WTC11 (cell line): ENCODE measurements around the gene MYL12B. TPM values are rescaled to one million over a fixed set of nuclear protein-coding genes. Genes with fewer than 3 reads are reported as not detected.

Source experiments
- ATAC-seq: fragments of 200-7000 bp; cut with Tn5 transposase; 2 replicates; pipeline ENCODE4 v1.10.0; 2021; ENCODE audit warnings: mild to moderate bottlenecking, moderate library complexity
- CTCF ChIA-PET: fragments of 300-600 bp; sonication (Branson Sonifier 250); formaldehyde crosslinking; loops from one replicate; lab custom pipeline; 2021; ENCODE audit warnings: antibody characterized with exemption; lab: Charles Lee
- POLR2A ChIA-PET: fragments of 350-600 bp; sonication (Branson Sonifier 250); formaldehyde crosslinking; loops from one replicate; lab custom pipeline; 2021; ENCODE audit warnings: antibody characterized with exemption; lab: Charles Lee
- DNase-seq: peaks from one replicate; pipeline ENCODE4 v3.0.0; 2021; ENCODE audit warnings: low spot score
- H3K27ac Mint-ChIP-seq: 2 replicates; pipeline ENCODE4 v1.8.0; 2021; ENCODE audit warnings: mixed read lengths
- H3K27me3 Mint-ChIP-seq: 2 replicates; pipeline ENCODE4 v1.8.0; 2021; ENCODE audit warnings: low read depth, mild to moderate bottlenecking, moderate library complexity, mixed read lengths
- H3K36me3 Mint-ChIP-seq: 2 replicates; pipeline ENCODE4 v1.8.0; 2021; ENCODE audit warnings: mixed read lengths
- H3K4me1 Mint-ChIP-seq: 2 replicates; pipeline ENCODE4 v1.8.0; 2022; ENCODE audit warnings: mixed read lengths
- H3K4me3 Mint-ChIP-seq: 2 replicates; pipeline ENCODE4 v1.8.0; 2021; ENCODE audit warnings: mild to moderate bottlenecking, moderate library complexity, mixed read lengths
- H3K9me3 Mint-ChIP-seq: 2 replicates; pipeline ENCODE4 v1.8.0; 2021; ENCODE audit warnings: mixed read lengths
- CBFB ChIP-seq: sonication (generic); formaldehyde crosslinking; IDR thresholded peaks from 2 replicates; pipeline ENCODE4 v1.8.1; 2022; ENCODE audit warnings: mild to moderate bottlenecking, low read depth, missing genetic modification reagents
- CTCF ChIP-seq: fragments of 200-600 bp; IDR thresholded peaks from 2 replicates; pipeline ENCODE4 v1.8.0; 2022; ENCODE audit warnings: antibody characterized with exemption
- EMX1 ChIP-seq: fragments of 250-450 bp; sonication (Bioruptor Pico); IDR thresholded peaks from 2 replicates; pipeline ENCODE4 v1.8.0; 2021; ENCODE audit warnings: mild to moderate bottlenecking
- ETV6 ChIP-seq: sonication (generic); formaldehyde crosslinking; IDR thresholded peaks from 2 replicates; pipeline ENCODE4 v1.8.1; 2022; ENCODE audit warnings: mild to moderate bottlenecking, missing genetic modification reagents
- HMGA2 ChIP-seq: fragments of 250-450 bp; sonication (Bioruptor Pico); IDR thresholded peaks from 2 replicates; pipeline ENCODE4 v1.4.0; 2021; ENCODE audit warnings: mild to moderate bottlenecking, moderate library complexity
- KAT7 ChIP-seq: sonication (generic); formaldehyde crosslinking; IDR thresholded peaks from 2 replicates; pipeline ENCODE4 v1.8.1; 2023; ENCODE audit warnings: missing genetic modification reagents, mild to moderate bottlenecking, borderline replicate concordance
- NFE2L1 ChIP-seq: sonication (generic); formaldehyde crosslinking; IDR thresholded peaks from 2 replicates; pipeline ENCODE4 v1.8.1; 2023; ENCODE audit warnings: missing genetic modification reagents
- OVOL2 ChIP-seq: fragments of 250-450 bp; sonication (Bioruptor Pico); IDR thresholded peaks from 2 replicates; pipeline ENCODE4 v1.9.0; 2021; ENCODE audit warnings: mild to moderate bottlenecking, borderline replicate concordance
- TEAD4 ChIP-seq: sonication (generic); formaldehyde crosslinking; IDR thresholded peaks from 2 replicates; pipeline ENCODE4 v1.8.0; 2022; ENCODE audit warnings: mild to moderate bottlenecking, missing genetic modification reagents
- ZBTB21 ChIP-seq: sonication (generic); formaldehyde crosslinking; IDR thresholded peaks from 2 replicates; pipeline ENCODE4 v1.8.1; 2023; ENCODE audit warnings: mild to moderate bottlenecking, missing genetic modification reagents, borderline replicate concordance
- ZBTB43 ChIP-seq: sonication (generic); formaldehyde crosslinking; IDR thresholded peaks from 2 replicates; pipeline ENCODE4 v1.8.1; 2023; ENCODE audit warnings: mild to moderate bottlenecking, missing genetic modification reagents
- ZNF219 ChIP-seq: sonication (generic); formaldehyde crosslinking; IDR thresholded peaks from 2 replicates; pipeline ENCODE4 v1.8.0; 2023; ENCODE audit warnings: missing genetic modification reagents, mild to moderate bottlenecking, borderline replicate concordance
- ZNF317 ChIP-seq: sonication (generic); formaldehyde crosslinking; IDR thresholded peaks from 2 replicates; pipeline ENCODE4 v1.8.1; 2023; ENCODE audit warnings: low read depth, mild to moderate bottlenecking, moderate library complexity, missing genetic modification reagents, borderline replicate concordance
- ZNF423 ChIP-seq: fragments of 250-450 bp; sonication (Bioruptor Pico); IDR thresholded peaks from 2 replicates; pipeline ENCODE4 v2.1.2; 2022; ENCODE audit warnings: mild to moderate bottlenecking, moderate library complexity
- ZNF425 ChIP-seq: fragments of 250-450 bp; sonication (Bioruptor Pico); conservative IDR thresholded peaks from 2 replicates; pipeline ENCODE4 v1.9.0; 2021; ENCODE audit warnings: mild to moderate bottlenecking
- ZNF671 ChIP-seq: fragments of 250-450 bp; sonication (Bioruptor Pico); IDR thresholded peaks from 2 replicates; pipeline ENCODE4 v1.8.0; 2021; ENCODE audit warnings: mild to moderate bottlenecking
- total RNA-seq: library from RNA; stranded (reverse); gene quantifications from 3 replicates; pipeline ENCODE4 v1.2.3, GENCODE V29; 2021
- TF ChIP-seq, protein P1 (sequence below): sonication (generic); formaldehyde crosslinking; IDR thresholded peaks from 2 replicates; pipeline ENCODE4 v1.8.1; 2023; ENCODE audit warnings: mild to moderate bottlenecking, missing genetic modification reagents, borderline replicate concordance

Gene MYL12B
- total RNA-seq, 1 experiment from 2014 or later, result 173 TPM

- no peak for TF ChIP-seq ZBTB43 (CRISPR knock-in tag)
- no peak for TF ChIP-seq NFE2L1 (CRISPR knock-in tag)
- no peak for TF ChIP-seq ETV6 (CRISPR knock-in tag)
- no peak for TF ChIP-seq TEAD4 (CRISPR knock-in tag)
- no peak for TF ChIP-seq ZBTB21 (CRISPR knock-in tag)
- TF ChIP-seq EMX1 (CRISPR knock-in tag), result 0 out of 2 replicates have a peak, but pooled peaks have one; percentile 25
- no peak for TF ChIP-seq ZNF425
- no peak for TF ChIP-seq ZNF423
Observed at GRCh38 chr18:3245853-3246634, 15.9 kb upstream of the MYL12B start (continued).

DNA sequence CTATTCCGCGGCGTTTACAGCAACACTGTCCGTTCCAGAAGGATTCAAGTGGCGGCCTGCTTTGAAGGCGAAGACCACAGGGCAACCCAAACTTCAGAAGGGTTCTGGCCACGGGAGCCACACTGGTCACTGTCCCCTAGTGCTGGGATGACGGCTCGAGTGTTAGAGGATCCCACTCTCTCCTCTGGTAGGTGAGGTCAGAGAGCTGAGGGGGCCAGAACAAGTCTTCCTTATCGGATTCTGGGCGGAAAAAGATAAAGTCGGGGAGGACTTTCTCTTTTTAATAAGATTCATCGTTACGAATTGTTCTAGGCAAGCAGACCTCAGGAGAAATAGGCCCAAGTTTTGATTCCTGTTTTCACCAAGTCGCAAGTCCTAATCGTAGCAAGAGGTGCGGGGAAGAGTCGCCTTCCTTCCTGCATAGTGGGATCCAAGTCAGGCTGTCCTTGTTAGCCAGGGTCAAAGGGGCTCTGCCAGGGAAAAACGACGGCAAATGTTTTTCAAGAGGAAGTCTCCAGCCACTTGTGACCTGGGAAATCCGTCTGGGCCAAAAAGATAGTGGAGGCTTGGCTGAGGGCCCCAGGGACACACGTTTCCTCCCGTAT is 15.2 kb upstream of the MYL12B start:
- Mint-ChIP-seq H3K27me3 (no peaks in the 10 kb centered on the region), H3K4me3 (peak overlapping the region; percentile 96), H3K27ac (peak overlapping the region; percentile 78), H3K4me1 (peaks cover 29% of the 10 kb centered on the region), H3K9me3 (peaks cover 10% of the 10 kb centered on the region), H3K36me3 (peaks cover 18% of the 10 kb centered on the region)
- POLR2A ChIA-PET, result interaction anchor here (0.6 to 1.8 kb wide), 9 partner anchors 14 to 1331 kb away, joined by 3 to 8 read pairs (median 3); partner anchors contain the start of gene LPIN2
- ATAC-seq (peak; percentile 3), DNase-seq (no peak)
- CTCF ChIA-PET, result interaction anchor here (0.6 to 2.5 kb wide), 41 partner anchors 13 to 623 kb away, joined by 3 to 21 read pairs (median 4); partner anchors contain the start of gene EMILIN2
- no peak for TF ChIP-seq CBFB (CRISPR knock-in tag)
- no peak for TF ChIP-seq OVOL2 (CRISPR knock-in tag)
- no peak for TF ChIP-seq ZNF671
- TF ChIP-seq ZNF219 (CRISPR knock-in tag), result no peak
- no peak for TF ChIP-seq CTCF
- TF ChIP-seq, all 79 proteins: peak for 0

GRCh38 chr18:3247240-3248061 is 14.5 kb upstream of the MYL12B start, which contains the start of gene MYL12A:
TSS of gene MYL12A (plus strand) at chr18:3247801. CDS start at chr18:3253248, 5,447 bp downstream.
- ATAC-seq, result peak; percentile 85
- Mint-ChIP-seq H3K4me1 (peaks cover 29% of the 10 kb centered on the region), H3K36me3 (peaks cover 11% of the 10 kb centered on the region), H3K27me3 (no peaks in the 10 kb centered on the region), H3K27ac (peak within 1 kb of the TSS; percentile 98), H3K9me3 (peaks cover 3% of the 10 kb centered on the region; the same call in 1 of the 2 replicates), H3K4me3 (peak within 1 kb of the TSS; percentile 96)
- peak; percentile 99 for DNase-seq
- POLR2A ChIA-PET, result interaction anchor here (0.6 to 1.6 kb wide), 6 partner anchors 14 to 1330 kb away, joined by 3 to 8 read pairs (median 4); partner anchors contain the start of gene MYL12B
- CTCF ChIA-PET, result interaction anchor here (0.6 to 2.5 kb wide), 11 partner anchors 18 to 524 kb away, joined by 3 to 21 read pairs (median 5); partner anchors contain the start of gene EMILIN2
- TF ChIP-seq, protein P1, sequence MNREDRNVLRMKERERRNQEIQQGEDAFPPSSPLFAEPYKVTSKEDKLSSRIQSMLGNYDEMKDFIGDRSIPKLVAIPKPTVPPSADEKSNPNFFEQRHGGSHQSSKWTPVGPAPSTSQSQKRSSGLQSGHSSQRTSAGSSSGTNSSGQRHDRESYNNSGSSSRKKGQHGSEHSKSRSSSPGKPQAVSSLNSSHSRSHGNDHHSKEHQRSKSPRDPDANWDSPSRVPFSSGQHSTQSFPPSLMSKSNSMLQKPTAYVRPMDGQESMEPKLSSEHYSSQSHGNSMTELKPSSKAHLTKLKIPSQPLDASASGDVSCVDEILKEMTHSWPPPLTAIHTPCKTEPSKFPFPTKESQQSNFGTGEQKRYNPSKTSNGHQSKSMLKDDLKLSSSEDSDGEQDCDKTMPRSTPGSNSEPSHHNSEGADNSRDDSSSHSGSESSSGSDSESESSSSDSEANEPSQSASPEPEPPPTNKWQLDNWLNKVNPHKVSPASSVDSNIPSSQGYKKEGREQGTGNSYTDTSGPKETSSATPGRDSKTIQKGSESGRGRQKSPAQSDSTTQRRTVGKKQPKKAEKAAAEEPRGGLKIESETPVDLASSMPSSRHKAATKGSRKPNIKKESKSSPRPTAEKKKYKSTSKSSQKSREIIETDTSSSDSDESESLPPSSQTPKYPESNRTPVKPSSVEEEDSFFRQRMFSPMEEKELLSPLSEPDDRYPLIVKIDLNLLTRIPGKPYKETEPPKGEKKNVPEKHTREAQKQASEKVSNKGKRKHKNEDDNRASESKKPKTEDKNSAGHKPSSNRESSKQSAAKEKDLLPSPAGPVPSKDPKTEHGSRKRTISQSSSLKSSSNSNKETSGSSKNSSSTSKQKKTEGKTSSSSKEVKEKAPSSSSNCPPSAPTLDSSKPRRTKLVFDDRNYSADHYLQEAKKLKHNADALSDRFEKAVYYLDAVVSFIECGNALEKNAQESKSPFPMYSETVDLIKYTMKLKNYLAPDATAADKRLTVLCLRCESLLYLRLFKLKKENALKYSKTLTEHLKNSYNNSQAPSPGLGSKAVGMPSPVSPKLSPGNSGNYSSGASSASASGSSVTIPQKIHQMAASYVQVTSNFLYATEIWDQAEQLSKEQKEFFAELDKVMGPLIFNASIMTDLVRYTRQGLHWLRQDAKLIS, result no peak
- TF ChIP-seq ZNF317 (CRISPR knock-in tag) (no peak), ZNF671 (no peak), KAT7 (CRISPR knock-in tag) (no peak; the same call in 1 of the 2 replicates), ZBTB21 (CRISPR knock-in tag) (no peak), HMGA2 (no peak)
